KMS-11 (cell line): Measurements from ENCODE around the gene PTPRN2.

Experiments
- H2AFZ ChIP-seq: fragments of 200-600 bp; sonication (generic); 2 replicates; pipeline ENCODE4 v1.6.1; 2016; ENCODE audit warnings: antibody characterized with exemption, mixed run types, low read depth
- H3K27ac ChIP-seq: fragments of 200-600 bp; sonication (generic); 2 replicates; pipeline ENCODE4 v1.6.1; 2016; ENCODE audit warnings: mild to moderate bottlenecking, mixed run types
- H3K27me3 ChIP-seq: fragments of 200-600 bp; sonication (generic); 2 replicates; pipeline ENCODE4 v1.6.1; 2017; ENCODE audit warnings: mild to moderate bottlenecking, low read depth, mixed run types, moderate library complexity; ENCODE audit not compliant: insufficient read depth
- H3K36me3 ChIP-seq: fragments of 200-600 bp; sonication (generic); 2 replicates; pipeline ENCODE4 v1.6.1; 2017; ENCODE audit warnings: mild to moderate bottlenecking, mixed run types; ENCODE audit not compliant: insufficient read depth
- H3K4me1 ChIP-seq: fragments of 200-600 bp; sonication (generic); 2 replicates; pipeline ENCODE4 v1.6.1; 2016; ENCODE audit warnings: mild to moderate bottlenecking, low read depth, mixed run types; ENCODE audit not compliant: poor library complexity, severe bottlenecking
- H3K4me2 ChIP-seq: fragments of 200-600 bp; sonication (generic); 2 replicates; pipeline ENCODE4 v1.7.0; 2016; ENCODE audit warnings: mild to moderate bottlenecking, mixed run types
- H3K4me3 ChIP-seq: fragments of 200-600 bp; sonication (generic); IDR thresholded peaks from 2 replicates; pipeline ENCODE4 v1.6.1; 2017; ENCODE audit warnings: low read depth, low read length, mixed read lengths; ENCODE audit not compliant: insufficient read depth
- H3K79me2 ChIP-seq: fragments of 200-600 bp; sonication (generic); 2 replicates; pipeline ENCODE4 v1.6.1; 2016; ENCODE audit warnings: low read depth, mixed run types; ENCODE audit not compliant: insufficient read depth
- H3K9ac ChIP-seq: fragments of 200-600 bp; sonication (generic); 2 replicates; pipeline ENCODE4 v1.6.1; 2016; ENCODE audit warnings: mild to moderate bottlenecking, mixed run types
- H4K20me1 ChIP-seq: fragments of 200-600 bp; sonication (generic); 2 replicates; pipeline ENCODE4 v1.6.1; 2016; ENCODE audit warnings: mild to moderate bottlenecking, mixed run types; ENCODE audit not compliant: insufficient read depth
- TF ChIP-seq, protein P1 (sequence below): fragments of 200-600 bp; sonication (generic); conservative IDR thresholded peaks from 2 replicates; pipeline ENCODE4 v1.6.1; 2017; ENCODE audit warnings: low read depth, mild to moderate bottlenecking, antibody characterized with exemption, low read length, moderate library complexity, mixed read lengths

Gene PTPRN2

DNA sequence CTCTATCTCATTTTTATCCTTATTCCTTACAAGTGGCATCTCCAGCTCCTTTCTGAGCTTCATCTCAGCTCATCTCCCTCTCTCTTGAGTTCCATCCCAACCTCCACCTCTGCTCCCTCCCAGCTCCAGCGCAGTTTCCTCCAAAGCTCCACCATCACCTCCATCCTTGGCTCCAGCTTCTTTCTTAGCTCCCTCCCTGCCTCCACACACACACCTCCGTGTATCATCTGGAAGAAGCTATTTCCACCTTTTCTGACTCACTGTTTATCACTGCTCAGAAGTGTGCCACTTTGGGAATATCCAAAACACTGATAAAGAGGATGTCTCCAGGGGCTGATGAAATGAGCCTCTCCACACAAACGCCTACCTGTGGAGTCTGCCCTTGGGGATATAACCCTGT is 481.4 kb downstream of the PTPRN2 start:
- TF ChIP-seq, protein P1, sequence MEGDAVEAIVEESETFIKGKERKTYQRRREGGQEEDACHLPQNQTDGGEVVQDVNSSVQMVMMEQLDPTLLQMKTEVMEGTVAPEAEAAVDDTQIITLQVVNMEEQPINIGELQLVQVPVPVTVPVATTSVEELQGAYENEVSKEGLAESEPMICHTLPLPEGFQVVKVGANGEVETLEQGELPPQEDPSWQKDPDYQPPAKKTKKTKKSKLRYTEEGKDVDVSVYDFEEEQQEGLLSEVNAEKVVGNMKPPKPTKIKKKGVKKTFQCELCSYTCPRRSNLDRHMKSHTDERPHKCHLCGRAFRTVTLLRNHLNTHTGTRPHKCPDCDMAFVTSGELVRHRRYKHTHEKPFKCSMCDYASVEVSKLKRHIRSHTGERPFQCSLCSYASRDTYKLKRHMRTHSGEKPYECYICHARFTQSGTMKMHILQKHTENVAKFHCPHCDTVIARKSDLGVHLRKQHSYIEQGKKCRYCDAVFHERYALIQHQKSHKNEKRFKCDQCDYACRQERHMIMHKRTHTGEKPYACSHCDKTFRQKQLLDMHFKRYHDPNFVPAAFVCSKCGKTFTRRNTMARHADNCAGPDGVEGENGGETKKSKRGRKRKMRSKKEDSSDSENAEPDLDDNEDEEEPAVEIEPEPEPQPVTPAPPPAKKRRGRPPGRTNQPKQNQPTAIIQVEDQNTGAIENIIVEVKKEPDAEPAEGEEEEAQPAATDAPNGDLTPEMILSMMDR = no peak
- H3K4me2 ChIP-seq = no peak overlapping the region
- no peak overlapping the region for H3K4me3 ChIP-seq
- no peaks in the 10 kb centered on the region for H4K20me1 ChIP-seq
- H3K27ac ChIP-seq = no peak overlapping the region
- H3K27me3 ChIP-seq = no peaks in the 10 kb centered on the region
- H3K36me3 ChIP-seq = no peaks in the 10 kb centered on the region
- no peaks in the 10 kb centered on the region for H3K4me1 ChIP-seq
- H3K79me2 ChIP-seq = no peaks in the 10 kb centered on the region
- no peak overlapping the region for H3K9ac ChIP-seq
- H2AFZ ChIP-seq = no peak overlapping the region

DNA sequence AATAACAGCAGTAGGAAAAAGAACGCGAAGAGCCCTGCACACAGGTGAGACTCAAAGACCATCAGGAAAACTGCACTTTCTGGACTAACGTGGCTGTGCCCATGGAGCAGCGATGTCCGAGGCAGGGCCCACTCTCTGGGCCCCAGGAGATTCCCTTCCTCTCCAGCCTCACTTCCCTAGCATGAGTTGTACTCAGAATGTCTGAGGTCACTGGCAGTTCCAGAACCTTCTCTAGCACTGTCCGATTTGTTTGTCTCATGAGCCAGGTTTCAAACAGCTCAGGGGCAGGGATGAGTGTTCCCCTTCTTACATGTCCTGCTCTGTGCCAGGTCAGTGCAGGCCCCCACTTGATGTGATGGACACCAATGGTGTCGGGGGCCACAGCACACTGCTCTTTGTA is 484.2 kb downstream of the PTPRN2 start:
- H3K36me3 ChIP-seq = no peaks in the 10 kb centered on the region

GRCh38 chr7:158102897-158103296 is 484.7 kb downstream of the PTPRN2 start:
- H3K36me3 ChIP-seq = no peaks in the 10 kb centered on the region
- H3K9ac ChIP-seq = no peak overlapping the region
- no peaks in the 10 kb centered on the region for H3K79me2 ChIP-seq
- TF ChIP-seq, protein P1 = no peak
- no peak overlapping the region for H2AFZ ChIP-seq
- H3K27me3 ChIP-seq = no peaks in the 10 kb centered on the region
- H3K4me2 ChIP-seq = no peak overlapping the region
- no peaks in the 10 kb centered on the region for H3K4me1 ChIP-seq
- H4K20me1 ChIP-seq = no peaks in the 10 kb centered on the region
- no peak overlapping the region for H3K4me3 ChIP-seq
- no peak overlapping the region for H3K27ac ChIP-seq

More for the DNA sequence above, 484.2 kb downstream of the PTPRN2 start:
- H3K4me3 ChIP-seq = no peak overlapping the region
- no peak overlapping the region for H2AFZ ChIP-seq
- H3K27me3 ChIP-seq = no peaks in the 10 kb centered on the region
- no peak overlapping the region for H3K27ac ChIP-seq
- no peak overlapping the region for H3K4me2 ChIP-seq
- TF ChIP-seq, protein P1 = no peak
- no peaks in the 10 kb centered on the region for H3K4me1 ChIP-seq
- no peaks in the 10 kb centered on the region for H4K20me1 ChIP-seq
- no peak overlapping the region for H3K9ac ChIP-seq
- no peaks in the 10 kb centered on the region for H3K79me2 ChIP-seq

GRCh38 chr7:158101821-158102450 is 485.7 kb downstream of the PTPRN2 start:
- Histone ChIP-seq H3K36me3 (no peaks in the 10 kb centered on the region), H2AFZ (no peak overlapping the region)
- TF ChIP-seq, protein P1 = no peak

More at GRCh38 chr7:158101821-158102450, 485.7 kb downstream of the PTPRN2 start:
- Histone ChIP-seq H3K4me2 (no peak overlapping the region), H3K27me3 (no peaks in the 10 kb centered on the region), H4K20me1 (no peaks in the 10 kb centered on the region), H3K9ac (no peak overlapping the region), H3K4me1 (no peaks in the 10 kb centered on the region), H3K79me2 (no peaks in the 10 kb centered on the region), H3K27ac (no peak overlapping the region), H3K4me3 (no peak overlapping the region)
